Measurements from ENCODE around the gene ZDHHC24.

DNA sequence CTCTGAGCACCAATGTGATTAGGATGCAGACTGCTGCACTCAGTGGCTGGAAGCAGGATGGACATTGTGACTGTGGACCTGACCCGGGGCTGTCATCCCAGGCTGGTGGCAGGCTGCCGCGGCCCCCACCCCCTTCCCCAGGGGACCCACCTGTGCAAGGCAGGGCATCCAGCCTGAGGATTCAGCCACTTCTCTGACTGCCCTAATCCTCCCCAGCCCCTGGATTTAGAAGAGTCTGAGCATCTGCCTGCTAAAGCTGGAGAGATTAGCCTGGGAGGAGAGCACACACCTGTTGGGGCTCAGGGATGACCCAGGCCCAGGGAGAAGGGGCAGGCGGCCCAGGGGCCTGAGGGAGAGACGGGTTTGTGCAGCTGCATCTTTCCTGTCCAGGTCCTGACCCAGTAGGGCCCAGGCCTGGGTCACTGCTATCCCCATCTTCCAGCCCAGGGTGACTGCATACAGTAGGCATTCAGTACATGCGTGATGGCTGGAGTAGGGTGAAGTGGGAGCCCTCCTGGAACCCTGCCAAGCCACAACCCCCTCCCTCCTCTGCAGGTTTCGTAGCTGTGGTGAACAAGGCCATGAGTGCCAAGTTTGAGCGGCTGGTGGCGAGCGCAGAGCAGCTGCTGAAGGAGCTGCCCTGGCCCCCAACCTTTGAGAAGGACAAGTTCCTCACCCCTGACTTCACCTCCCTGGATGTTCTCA lies 53.5 kb downstream of the ZDHHC24 start:
- no peak for TF ChIP-seq EP300 (IDR thresholded peaks at IDR 0.05)
- TF ChIP-seq, protein P1, sequence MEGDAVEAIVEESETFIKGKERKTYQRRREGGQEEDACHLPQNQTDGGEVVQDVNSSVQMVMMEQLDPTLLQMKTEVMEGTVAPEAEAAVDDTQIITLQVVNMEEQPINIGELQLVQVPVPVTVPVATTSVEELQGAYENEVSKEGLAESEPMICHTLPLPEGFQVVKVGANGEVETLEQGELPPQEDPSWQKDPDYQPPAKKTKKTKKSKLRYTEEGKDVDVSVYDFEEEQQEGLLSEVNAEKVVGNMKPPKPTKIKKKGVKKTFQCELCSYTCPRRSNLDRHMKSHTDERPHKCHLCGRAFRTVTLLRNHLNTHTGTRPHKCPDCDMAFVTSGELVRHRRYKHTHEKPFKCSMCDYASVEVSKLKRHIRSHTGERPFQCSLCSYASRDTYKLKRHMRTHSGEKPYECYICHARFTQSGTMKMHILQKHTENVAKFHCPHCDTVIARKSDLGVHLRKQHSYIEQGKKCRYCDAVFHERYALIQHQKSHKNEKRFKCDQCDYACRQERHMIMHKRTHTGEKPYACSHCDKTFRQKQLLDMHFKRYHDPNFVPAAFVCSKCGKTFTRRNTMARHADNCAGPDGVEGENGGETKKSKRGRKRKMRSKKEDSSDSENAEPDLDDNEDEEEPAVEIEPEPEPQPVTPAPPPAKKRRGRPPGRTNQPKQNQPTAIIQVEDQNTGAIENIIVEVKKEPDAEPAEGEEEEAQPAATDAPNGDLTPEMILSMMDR (IDR thresholded peaks at IDR 0.05): no peak
